ENCODE results near the gene PALLD. TPM values are rescaled to one million over a fixed set of nuclear protein-coding genes. Genes with fewer than 3 reads are reported as not detected.

Gene PALLD
- total RNA-seq, 1 donor from 2014 or later = 204 TPM

- intact Hi-C loops (cut with DNase I) = no loop called here
- Histone ChIP-seq H3K36me3 (no peaks in the 10 kb centered on the region), H3K27ac (peak overlapping the region in 1 of 2 donors; percentile 26), H3K27me3 (no peaks in the 10 kb centered on the region), H3K9me3 (no peaks in the 10 kb centered on the region), H3K4me3 (peak overlapping the region in 1 of 2 donors; percentile 37), H3K4me1 (peaks cover 0 to 5% of the 10 kb centered on the region in 2 donors)
- TF ChIP-seq CTCF (IDR thresholded peaks at IDR 0.05) = no peak
- no peak for DNase-seq (ENCODE audit: low spot score in 2 of 2)
These were observed 145.7 kb downstream of the PALLD start for GRCh38 chr4:168642591-168642990.

GRCh38 chr4:168643111-168643795 is 146.4 kb downstream of the PALLD start:
- no peak for DNase-seq (ENCODE audit: low spot score in 2 of 2)
- Histone ChIP-seq H3K36me3 (no peaks in the 10 kb centered on the region), H3K4me1 (peaks cover 0 to 5% of the 10 kb centered on the region in 2 donors), H3K27ac (peak overlapping the region; percentile 10 to 26), H3K9me3 (no peaks in the 10 kb centered on the region), H3K27me3 (no peaks in the 10 kb centered on the region), H3K4me3 (peak overlapping the region in 1 of 2 donors; percentile 37)
- no peak for TF ChIP-seq CTCF (IDR thresholded peaks at IDR 0.05)
- intact Hi-C loops (cut with DNase I) = no loop called here

GRCh38 chr4:168643796-168644159 is 146.9 kb downstream of the PALLD start:
- no peaks in the 10 kb centered on the region for H3K36me3 ChIP-seq
- H3K27me3 ChIP-seq = no peaks in the 10 kb centered on the region
- H3K27ac ChIP-seq = peak overlapping the region; percentile 10 to 26
- TF ChIP-seq CTCF (IDR thresholded peaks at IDR 0.05) = no peak
- intact Hi-C loops (cut with DNase I) = no loop called here
- H3K4me1 ChIP-seq = peaks cover 0 to 5% of the 10 kb centered on the region in 2 donors
- no peak overlapping the region for H3K4me3 ChIP-seq
- no peaks in the 10 kb centered on the region for H3K9me3 ChIP-seq
- DNase-seq (ENCODE audit: low spot score in 2 of 2) = no peak

- Histone ChIP-seq H3K4me1 (peaks cover 0 to 5% of the 10 kb centered on the region in 2 donors), H3K27me3 (no peaks in the 10 kb centered on the region), H3K4me3 (no peak overlapping the region), H3K27ac (no peak overlapping the region), H3K36me3 (no peaks in the 10 kb centered on the region), H3K9me3 (no peaks in the 10 kb centered on the region)
- no peak for DNase-seq (ENCODE audit: low spot score in 2 of 2)
- no peak for TF ChIP-seq CTCF (IDR thresholded peaks at IDR 0.05)
- intact Hi-C loops (cut with DNase I) = no loop called here
These were observed 149.3 kb downstream of the PALLD start for GRCh38 chr4:168646001-168646768.

- no peak overlapping the region for H3K27ac ChIP-seq
- intact Hi-C loops (cut with DNase I) = no loop called here
- TF ChIP-seq CTCF (IDR thresholded peaks at IDR 0.05) = no peak
These were observed 151.0 kb downstream of the PALLD start for GRCh38 chr4:168647646-168648375.

More at GRCh38 chr4:168647646-168648375, 151.0 kb downstream of the PALLD start:
- Histone ChIP-seq H3K4me3 (no peak overlapping the region), H3K27me3 (no peaks in the 10 kb centered on the region), H3K4me1 (peaks cover 0 to 5% of the 10 kb centered on the region in 2 donors), H3K9me3 (no peaks in the 10 kb centered on the region), H3K36me3 (no peaks in the 10 kb centered on the region)
- no peak for DNase-seq (ENCODE audit: low spot score in 2 of 2)
